ENCODE data around the gene SPATA32.

The SPATA32 gene

DNA sequence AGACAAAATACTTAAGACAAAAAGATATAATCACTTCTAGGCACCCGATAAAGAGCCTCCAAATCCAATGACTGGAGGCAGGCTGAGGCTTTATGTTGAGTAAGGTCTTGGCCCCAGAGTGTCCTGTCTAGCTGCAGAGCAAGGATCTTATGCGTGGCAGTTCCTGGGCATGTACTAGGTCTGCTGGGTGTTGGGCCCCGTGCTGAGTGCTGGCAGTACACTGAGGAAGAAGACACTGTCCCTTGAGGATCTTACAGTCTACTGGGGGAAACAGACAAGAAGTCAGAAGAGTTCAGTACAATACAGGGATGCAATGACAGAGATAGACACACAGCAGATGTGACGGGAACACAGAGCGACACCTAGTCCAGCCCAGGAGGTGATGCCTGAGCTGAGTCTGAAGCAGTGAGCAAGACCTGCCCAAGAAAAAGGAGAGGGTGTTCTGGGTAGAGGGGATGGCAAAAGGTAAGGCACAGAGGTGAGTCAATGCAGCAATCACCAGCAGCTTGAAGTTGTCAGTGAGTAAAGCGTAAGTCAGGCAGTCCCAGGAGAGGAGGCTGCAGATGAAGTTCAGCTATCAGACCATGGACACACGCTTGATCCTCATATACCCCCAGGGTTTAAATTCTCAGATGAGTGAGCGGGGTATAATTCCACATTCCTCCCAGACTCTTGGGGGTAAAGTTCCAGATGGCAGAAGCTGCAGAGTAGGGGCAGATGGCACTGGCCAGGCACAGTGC is 36.8 kb upstream of the SPATA32 start:
- no peaks in the 10 kb centered on the region for H3K9me3 ChIP-seq (ENCODE audit: control insufficient read depth, insufficient read depth, low read depth, low read length)
- ChIA-PET POLR2A (interaction anchor here (1.0 to 1.9 kb wide), 2 partner anchors 13 to 18 kb away, joined by 4 to 7 read pairs; partner anchors contain the start of gene MAP3K14), CTCF (interaction anchor here (0.6 to 1.6 kb wide), 7 partner anchors 13 to 95 kb away, joined by 3 to 7 read pairs (median 4); no protein-coding TSS in a partner anchor)
- peaks cover 4% of the 10 kb centered on the region; the same call in 1 of the 2 replicates for H3K4me1 ChIP-seq (ENCODE audit: control insufficient read depth, insufficient read depth, low read length)
- no peak overlapping the region for H3K27ac ChIP-seq (ENCODE audit: extremely low read depth, low read depth, low read length)
- TF ChIP-seq BCL11A (tag by site-specific recombination; IDR thresholded peaks at IDR 0.05; ENCODE audit: low read depth) (no peak), ZNF830 (tag by site-specific recombination; IDR thresholded peaks at IDR 0.05; ENCODE audit: low read depth) (no peak), ZNF169 (tag by site-specific recombination; IDR thresholded peaks at IDR 0.05) (no peak), ZNF521 (tag by site-specific recombination; IDR thresholded peaks at IDR 0.05) (no peak), ZFHX2 (tag by site-specific recombination; conservative IDR thresholded peaks at IDR 0.05) (no peak), GLIS1 (tag by site-specific recombination; IDR thresholded peaks at IDR 0.05) (peak; percentile 69), ZNF211 (tag by site-specific recombination; IDR thresholded peaks at IDR 0.05; ENCODE audit: low read depth) (no peak), ZNF157 (tag by site-specific recombination; IDR thresholded peaks at IDR 0.05) (no peak), ZFP37 (tag by site-specific recombination; IDR thresholded peaks at IDR 0.05) (no peak), ZNF133 (tag by site-specific recombination; IDR thresholded peaks at IDR 0.05) (no peak), ZNF624 (tag by site-specific recombination; IDR thresholded peaks at IDR 0.05) (no peak), ZNF600 (tag by site-specific recombination; IDR thresholded peaks at IDR 0.05) (peak; percentile 35; the same call in 1 of the 2 replicates), ZNF335 (tag by site-specific recombination; conservative IDR thresholded peaks at IDR 0.05) (peak; percentile 1; the same call in 1 of the 2 replicates), ZNF555 (tag by site-specific recombination; conservative IDR thresholded peaks at IDR 0.05) (no peak)
- TF ChIP-seq, protein P1, sequence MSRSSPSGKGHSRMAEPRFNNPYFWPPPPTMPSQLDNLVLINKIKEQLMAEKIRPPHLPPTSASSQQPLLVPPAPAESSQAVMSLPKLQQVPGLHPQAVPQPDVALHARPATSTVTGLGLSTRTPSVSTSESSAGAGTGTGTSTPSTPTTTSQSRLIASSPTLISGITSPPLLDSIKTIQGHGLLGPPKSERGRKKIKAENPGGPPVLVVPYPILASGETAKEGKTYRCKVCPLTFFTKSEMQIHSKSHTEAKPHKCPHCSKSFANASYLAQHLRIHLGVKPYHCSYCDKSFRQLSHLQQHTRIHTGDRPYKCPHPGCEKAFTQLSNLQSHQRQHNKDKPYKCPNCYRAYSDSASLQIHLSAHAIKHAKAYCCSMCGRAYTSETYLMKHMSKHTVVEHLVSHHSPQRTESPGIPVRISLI (tag by site-specific recombination; IDR thresholded peaks at IDR 0.05) = no peak
- TF ChIP-seq, protein P2, sequence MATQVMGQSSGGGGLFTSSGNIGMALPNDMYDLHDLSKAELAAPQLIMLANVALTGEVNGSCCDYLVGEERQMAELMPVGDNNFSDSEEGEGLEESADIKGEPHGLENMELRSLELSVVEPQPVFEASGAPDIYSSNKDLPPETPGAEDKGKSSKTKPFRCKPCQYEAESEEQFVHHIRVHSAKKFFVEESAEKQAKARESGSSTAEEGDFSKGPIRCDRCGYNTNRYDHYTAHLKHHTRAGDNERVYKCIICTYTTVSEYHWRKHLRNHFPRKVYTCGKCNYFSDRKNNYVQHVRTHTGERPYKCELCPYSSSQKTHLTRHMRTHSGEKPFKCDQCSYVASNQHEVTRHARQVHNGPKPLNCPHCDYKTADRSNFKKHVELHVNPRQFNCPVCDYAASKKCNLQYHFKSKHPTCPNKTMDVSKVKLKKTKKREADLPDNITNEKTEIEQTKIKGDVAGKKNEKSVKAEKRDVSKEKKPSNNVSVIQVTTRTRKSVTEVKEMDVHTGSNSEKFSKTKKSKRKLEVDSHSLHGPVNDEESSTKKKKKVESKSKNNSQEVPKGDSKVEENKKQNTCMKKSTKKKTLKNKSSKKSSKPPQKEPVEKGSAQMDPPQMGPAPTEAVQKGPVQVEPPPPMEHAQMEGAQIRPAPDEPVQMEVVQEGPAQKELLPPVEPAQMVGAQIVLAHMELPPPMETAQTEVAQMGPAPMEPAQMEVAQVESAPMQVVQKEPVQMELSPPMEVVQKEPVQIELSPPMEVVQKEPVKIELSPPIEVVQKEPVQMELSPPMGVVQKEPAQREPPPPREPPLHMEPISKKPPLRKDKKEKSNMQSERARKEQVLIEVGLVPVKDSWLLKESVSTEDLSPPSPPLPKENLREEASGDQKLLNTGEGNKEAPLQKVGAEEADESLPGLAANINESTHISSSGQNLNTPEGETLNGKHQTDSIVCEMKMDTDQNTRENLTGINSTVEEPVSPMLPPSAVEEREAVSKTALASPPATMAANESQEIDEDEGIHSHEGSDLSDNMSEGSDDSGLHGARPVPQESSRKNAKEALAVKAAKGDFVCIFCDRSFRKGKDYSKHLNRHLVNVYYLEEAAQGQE (tag by site-specific recombination; IDR thresholded peaks at IDR 0.05) = no peak
- TF ChIP-seq, protein P3, sequence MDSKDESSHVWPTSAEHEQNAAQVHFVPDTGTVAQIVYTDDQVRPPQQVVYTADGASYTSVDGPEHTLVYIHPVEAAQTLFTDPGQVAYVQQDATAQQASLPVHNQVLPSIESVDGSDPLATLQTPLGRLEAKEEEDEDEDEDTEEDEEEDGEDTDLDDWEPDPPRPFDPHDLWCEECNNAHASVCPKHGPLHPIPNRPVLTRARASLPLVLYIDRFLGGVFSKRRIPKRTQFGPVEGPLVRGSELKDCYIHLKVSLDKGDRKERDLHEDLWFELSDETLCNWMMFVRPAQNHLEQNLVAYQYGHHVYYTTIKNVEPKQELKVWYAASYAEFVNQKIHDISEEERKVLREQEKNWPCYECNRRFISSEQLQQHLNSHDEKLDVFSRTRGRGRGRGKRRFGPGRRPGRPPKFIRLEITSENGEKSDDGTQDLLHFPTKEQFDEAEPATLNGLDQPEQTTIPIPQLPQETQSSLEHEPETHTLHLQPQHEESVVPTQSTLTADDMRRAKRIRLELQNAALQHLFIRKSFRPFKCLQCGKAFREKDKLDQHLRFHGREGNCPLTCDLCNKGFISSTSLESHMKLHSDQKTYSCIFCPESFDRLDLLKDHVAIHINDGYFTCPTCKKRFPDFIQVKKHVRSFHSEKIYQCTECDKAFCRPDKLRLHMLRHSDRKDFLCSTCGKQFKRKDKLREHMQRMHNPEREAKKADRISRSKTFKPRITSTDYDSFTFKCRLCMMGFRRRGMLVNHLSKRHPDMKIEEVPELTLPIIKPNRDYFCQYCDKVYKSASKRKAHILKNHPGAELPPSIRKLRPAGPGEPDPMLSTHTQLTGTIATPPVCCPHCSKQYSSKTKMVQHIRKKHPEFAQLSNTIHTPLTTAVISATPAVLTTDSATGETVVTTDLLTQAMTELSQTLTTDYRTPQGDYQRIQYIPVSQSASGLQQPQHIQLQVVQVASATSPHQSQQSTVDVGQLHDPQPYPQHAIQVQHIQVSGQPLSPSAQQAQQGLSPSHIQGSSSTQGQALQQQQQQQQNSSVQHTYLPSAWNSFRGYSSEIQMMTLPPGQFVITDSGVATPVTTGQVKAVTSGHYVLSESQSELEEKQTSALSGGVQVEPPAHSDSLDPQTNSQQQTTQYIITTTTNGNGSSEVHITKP (tag by site-specific recombination; IDR thresholded peaks at IDR 0.05) = 0 out of 2 replicates have a peak, but pooled peaks have one; percentile 13
- no peak overlapping the region for H3K4me3 ChIP-seq (ENCODE audit: low read depth, low read length)
- H3K36me3 ChIP-seq (ENCODE audit: control insufficient read depth in 2 of 2, insufficient read depth in 1 of 2, low read length in 2 of 2) = peaks cover 0 to 3% of the 10 kb centered on the region in 2 experiments; a peak in 2 of 3 replicates

All from HEK293 (cell line).